Middle frontal gyrus (tissue), 1 donor: ENCODE data around the gene CACNA1C.
"Not testable (repeated sequence)": the region's sequence is repeated elsewhere in the genome, so short reads cannot be mapped to it uniquely, and the experiment has no call there.

Source experiments
- DNase-seq: peaks from one replicate; pipeline ENCODE4 v3.0.0-alpha.2; 2015; ENCODE audit warnings: low spot score; ENCODE audit errors: extremely low spot score

Gene CACNA1C

DNA sequence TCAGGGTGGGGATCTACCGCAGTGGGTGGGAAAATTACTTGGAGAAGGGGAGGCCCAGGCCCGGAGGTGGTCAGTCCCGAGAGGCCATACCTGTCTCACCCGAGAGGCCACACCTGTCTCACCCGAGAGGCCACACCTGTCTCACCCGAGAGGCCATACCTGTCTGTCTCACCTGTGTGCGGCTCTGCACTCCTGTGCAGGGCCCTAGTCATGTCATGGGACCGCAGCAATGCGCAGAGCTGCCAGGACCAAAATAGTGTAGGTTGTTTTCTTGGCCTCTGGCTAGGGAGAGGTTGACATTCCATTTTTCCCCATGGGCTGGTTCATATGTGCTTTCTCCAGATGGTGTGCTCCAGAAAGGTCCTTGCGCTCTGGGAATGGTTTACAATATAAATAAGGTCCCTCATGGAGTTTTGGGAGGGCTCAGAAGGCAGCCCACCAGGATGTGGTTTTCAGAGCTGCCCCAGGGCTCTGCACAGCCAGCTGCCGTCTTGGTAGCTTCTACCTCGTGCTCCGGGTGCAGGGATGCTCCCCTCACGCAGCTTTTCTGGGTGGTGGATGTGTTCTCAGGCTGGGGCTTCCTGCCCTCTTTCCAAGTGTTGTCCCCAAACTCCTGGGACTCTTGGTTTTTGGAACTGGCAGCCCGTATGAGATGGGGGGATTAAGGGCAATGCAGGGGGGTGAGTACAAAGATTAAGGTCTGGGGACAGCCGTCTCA lies 58.2 kb downstream of the CACNA1C start:
- no peak for DNase-seq

GRCh38 chr12:2111826-2112225 lies 59.0 kb downstream of the CACNA1C start:
- DNase-seq: no peak

DNA sequence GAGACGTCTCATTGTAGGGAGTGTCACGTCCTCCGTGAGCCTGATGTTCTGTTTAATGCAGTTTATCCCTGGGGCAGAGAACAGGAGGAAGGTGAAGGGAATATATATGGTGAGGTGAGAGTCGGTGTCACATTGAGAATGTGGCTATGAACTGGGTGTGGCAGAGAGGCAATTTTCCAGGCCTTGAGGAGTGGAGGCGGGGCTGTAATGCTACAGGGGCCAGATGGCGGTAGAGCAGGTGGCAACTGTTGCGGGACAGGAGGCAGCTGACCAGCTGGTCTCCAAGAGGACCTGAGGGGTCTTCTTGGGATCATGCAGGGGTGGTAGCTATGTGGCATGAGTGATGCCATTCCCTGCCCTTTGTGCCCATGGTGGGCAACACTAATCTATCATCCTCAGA lies 59.6 kb downstream of the CACNA1C start:
- DNase-seq: no peak

GRCh38 chr12:2113119-2113912 lies 60.5 kb downstream of the CACNA1C start:
- no peak for DNase-seq

DNA sequence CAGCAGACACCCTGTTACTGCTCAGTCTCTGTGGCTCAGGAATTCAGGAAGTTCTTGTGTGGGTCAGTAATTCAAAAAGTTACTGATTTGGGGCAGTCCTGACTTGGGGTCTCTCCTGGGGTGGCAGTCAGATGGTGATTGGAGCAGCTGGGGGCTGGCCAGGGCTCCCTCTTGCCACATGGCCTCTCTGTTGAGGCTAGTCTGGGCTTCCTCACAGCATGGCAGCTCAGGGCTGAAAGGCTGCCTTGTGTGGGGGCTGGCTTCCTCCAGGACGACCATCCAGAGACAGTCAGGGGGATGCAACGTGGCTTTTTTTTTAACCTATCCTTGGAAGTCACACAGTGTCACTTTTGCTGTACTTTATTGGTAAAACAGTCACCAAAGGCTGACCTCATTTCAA lies 61.3 kb downstream of the CACNA1C start:
- no peak for DNase-seq

DNA sequence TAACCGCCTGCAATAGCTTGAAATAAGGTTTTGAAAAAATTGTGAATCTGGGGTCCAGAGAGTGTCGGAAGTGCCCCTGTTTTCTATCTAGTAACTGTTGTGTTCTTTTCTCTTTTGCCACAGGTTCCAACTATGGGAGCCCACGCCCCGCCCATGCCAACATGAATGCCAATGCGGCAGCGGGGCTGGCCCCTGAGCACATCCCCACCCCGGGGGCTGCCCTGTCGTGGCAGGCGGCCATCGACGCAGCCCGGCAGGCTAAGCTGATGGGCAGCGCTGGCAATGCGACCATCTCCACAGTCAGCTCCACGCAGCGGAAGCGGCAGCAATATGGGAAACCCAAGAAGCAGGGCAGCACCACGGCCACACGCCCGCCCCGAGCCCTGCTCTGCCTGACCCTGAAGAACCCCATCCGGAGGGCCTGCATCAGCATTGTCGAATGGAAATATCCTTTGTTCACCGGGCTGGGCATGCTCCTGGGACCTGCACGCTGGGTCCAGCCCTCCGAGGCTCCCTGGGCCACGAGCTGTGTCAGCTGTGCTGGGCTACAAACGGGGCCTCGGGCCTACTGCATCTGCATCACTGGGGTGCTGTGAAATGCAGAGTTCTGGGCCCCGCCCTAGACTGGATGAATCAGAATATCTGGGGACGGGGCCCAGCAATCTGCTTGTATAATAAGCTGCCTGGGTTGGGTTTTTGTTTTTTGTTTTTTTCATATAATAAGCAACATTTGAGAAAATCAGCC lies 62.5 kb downstream of the CACNA1C start:
- no peak for DNase-seq

- DNase-seq: no peak
These were observed 64.8 kb downstream of the CACNA1C start for GRCh38 chr12:2117541-2117940.

GRCh38 chr12:2118061-2118460 lies 65.3 kb downstream of the CACNA1C start:
- no peak for DNase-seq

- DNase-seq: no peak
These were observed 65.9 kb downstream of the CACNA1C start for GRCh38 chr12:2118481-2119255.

- no peak for DNase-seq
These were observed 66.5 kb downstream of the CACNA1C start for GRCh38 chr12:2119266-2119665.

DNA sequence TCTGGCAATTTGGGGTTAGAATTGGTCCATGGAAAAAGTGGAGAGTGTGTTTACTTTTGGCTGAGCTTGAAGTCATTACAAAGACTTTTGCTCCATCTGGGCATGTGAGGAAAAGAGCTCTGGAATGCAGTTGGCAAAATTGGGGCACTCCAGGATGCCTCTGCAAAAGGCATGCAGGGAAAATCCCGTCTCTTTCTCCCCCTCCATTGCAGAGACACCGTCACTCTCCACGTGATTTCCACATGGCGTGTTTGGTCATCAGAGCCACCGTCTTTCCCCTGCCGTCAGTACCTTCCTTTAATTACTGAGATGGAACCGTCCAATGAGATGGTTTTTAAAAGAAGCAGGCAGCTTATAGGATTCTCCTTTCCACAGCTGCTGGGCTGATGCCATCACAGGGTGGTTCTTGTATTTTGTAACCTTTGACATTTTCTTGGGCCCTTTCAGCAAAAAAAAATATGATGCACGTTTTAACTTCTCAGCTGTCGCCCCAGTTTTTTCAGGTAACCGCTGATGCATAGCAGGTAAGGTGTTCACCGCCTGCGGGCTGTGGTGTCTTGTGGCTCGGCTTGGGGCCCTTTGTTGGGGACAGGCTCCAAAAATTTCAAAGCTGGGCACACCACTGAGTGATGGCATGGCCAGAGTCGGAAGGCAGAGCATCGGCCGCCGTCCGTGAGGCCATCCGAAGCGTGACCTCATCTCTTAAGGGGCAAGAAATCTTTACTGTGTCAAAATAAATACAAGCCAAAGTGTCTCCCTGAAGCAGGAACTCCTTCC lies 68.4 kb downstream of the CACNA1C start:
- no peak for DNase-seq

DNA sequence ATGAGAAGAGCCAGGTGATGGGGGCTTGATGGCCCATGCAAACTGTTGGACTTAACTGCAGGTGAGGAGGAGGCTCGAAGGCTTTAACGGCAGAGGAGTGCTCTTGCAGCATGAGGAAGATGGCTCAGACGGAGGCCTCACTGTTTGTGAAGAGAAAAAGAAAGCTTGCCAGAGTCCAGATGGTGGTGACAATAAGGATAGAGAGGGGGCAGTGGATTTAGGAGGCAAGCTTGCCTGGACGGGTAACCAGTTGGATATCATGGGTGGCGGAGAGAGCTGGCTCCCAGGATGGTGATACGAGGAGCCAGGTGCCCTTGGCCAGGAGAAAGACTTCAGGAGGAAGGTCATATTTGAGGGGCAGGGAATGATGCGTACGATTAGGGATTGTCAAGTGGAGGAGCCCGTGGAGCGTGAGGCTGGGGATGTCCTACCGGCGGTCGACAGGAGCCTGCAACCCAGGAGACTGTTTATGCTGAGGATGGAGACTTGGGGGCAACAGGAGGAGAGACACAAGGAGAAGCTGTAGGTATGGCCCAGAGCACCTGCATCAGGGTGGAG lies 71.8 kb downstream of the CACNA1C start:
- DNase-seq: no peak

GRCh38 chr12:2125651-2126522 lies 73.1 kb downstream of the CACNA1C start:
- peak; percentile 22 for DNase-seq

DNA sequence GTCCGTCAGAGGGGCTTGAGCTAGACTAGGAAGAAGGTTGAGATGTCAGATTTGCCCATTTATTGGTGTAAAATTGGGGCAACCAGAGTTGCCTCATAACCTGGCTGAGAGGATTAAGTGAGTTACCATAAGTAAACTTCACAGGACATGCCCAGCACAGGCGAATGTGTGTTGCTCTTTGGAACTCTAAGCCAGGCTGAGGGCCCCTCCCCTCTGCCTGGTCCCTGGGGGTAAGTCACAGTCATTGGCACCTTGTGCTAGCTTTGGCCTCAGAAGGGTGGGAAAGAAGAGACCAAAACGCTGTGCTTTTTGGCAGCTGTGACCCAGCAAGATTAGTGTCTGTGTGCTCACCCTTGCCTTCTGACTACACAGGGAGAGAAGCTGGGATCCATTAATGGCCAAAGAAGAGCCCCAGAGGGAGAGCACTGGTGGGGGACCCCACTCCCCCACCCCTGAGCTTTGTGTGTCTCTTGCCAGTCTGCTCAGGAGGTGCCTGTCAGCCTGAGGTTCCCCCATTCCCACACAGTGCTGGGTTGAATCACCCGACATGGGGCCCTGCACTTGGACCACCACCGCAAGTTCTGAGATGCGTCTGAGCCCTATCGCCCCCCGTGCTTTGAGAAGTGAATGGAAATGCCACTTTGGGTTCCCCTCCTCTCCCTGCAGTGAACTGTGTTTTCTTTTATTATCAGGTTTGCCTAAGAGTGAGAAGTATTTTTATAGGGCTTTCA lies 74.1 kb downstream of the CACNA1C start:
- no peak for DNase-seq

DNA sequence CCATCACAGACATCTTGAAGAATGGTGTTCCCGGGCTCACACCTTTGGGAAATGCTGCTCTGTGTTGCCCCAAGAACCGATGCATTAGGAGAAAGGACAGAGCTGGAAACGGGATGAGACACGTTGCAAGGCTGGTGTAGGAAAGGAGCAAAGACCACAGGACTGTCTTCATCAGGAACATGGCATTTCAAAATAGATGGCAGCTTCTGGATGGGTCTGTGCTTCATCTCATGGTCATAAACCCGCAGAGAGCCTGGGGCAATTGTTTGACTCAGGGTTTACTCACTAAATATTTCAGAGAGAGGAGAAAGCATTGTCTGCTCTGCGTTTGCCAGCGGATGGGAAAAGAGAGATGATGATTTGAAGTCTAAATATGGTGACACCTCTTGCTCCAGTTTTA lies 76.3 kb downstream of the CACNA1C start:
- no peak for DNase-seq

GRCh38 chr12:2135661-2136418 lies 83.1 kb downstream of the CACNA1C start:
- not testable (repeated sequence) for DNase-seq

DNA sequence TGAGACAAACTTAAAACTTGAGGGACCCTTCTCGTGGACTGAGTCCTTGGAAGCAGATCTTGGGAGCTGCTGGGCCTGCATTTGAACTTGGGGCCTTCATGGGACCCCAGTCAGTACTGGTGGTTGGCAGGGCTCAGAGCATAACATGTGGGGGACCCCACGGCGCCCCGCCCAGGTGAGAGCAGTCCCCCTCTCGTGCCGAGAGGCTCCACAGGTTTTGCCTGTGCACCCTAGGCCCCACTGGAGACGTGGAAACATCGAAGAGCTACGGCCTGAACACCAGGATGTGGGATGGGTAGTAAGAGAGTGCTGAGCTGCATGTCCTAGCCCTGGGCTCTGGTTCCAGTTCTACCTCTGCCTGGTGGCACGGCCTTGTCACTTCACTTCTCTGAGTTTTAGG lies 84.1 kb downstream of the CACNA1C start:
- no peak for DNase-seq

DNA sequence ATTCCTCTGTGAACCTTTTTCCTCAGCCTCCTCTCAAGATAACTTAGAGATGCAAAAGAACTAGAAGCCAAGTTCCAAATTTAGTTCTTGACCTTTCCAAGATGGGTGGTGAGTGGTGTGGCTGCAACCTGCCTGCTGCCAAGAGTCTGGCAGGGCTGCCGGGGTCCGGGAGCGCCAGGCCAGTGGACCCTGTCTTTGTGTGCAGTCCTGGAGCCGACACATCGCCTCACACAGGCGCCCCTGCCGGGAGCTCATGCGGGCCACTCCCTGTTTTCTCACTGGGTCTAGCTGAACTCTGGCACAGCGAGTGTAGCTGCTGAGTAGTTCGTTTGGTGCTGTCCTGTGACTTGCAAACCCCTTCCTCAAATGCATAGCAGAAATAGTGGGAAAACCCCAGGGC lies 84.9 kb downstream of the CACNA1C start:
- no peak for DNase-seq
